ENCODE measurements around the gene GLDN.

Gene GLDN

GRCh38 chr15:51353976-51354375 is 12.5 kb downstream of the GLDN start:
- intact Hi-C loops (cut with DNase I) = no loop called here
- no peak for DNase-seq

GRCh38 chr15:51355096-51355495 is 13.6 kb downstream of the GLDN start:
- intact Hi-C loops (cut with DNase I) = no loop called here

GRCh38 chr15:51356147-51356546 is 14.7 kb downstream of the GLDN start:
- intact Hi-C loops (cut with DNase I) = no loop called here

More at GRCh38 chr15:51355096-51355495, 13.6 kb downstream of the GLDN start:
- DNase-seq = no peak

GRCh38 chr15:51356983-51357382 is 15.5 kb downstream of the GLDN start:
- intact Hi-C loops (cut with DNase I) = no loop called here
- DNase-seq = no peak

More at GRCh38 chr15:51356147-51356546, 14.7 kb downstream of the GLDN start:
- DNase-seq = no peak

GRCh38 chr15:51359981-51360380 is 18.5 kb downstream of the GLDN start:
- intact Hi-C loops (cut with DNase I) = no loop called here
- DNase-seq = no peak

- intact Hi-C loops (cut with DNase I) = no loop called here
Measured at GRCh38 chr15:51363383-51363782, 21.9 kb downstream of the GLDN start.

GRCh38 chr15:51365417-51365816 is 24.0 kb downstream of the GLDN start:
- intact Hi-C loops (cut with DNase I) = no loop called here
- no peak for DNase-seq

More at GRCh38 chr15:51363383-51363782, 21.9 kb downstream of the GLDN start:
- DNase-seq = no peak

- no peak for DNase-seq
- intact Hi-C loops (cut with DNase I) = no loop called here
Measured at GRCh38 chr15:51366071-51366470, 24.6 kb downstream of the GLDN start.

GRCh38 chr15:51366920-51367319 is 25.5 kb downstream of the GLDN start:
- intact Hi-C loops (cut with DNase I) = no loop called here
- no peak for DNase-seq

- DNase-seq = no peak
- intact Hi-C loops (cut with DNase I) = no loop called here
Measured at GRCh38 chr15:51367322-51367976, 26.0 kb downstream of the GLDN start.

GRCh38 chr15:51368307-51368706 is 26.9 kb downstream of the GLDN start:
- intact Hi-C loops (cut with DNase I) = no loop called here
- DNase-seq = no peak

GRCh38 chr15:51368751-51369450 is 27.4 kb downstream of the GLDN start:
- no peak for DNase-seq
- intact Hi-C loops (cut with DNase I) = no loop called here

GRCh38 chr15:51369451-51369761 is 28.0 kb downstream of the GLDN start:
- intact Hi-C loops (cut with DNase I) = no loop called here
- no peak for DNase-seq

GRCh38 chr15:51371266-51371665 is 29.8 kb downstream of the GLDN start:
- intact Hi-C loops (cut with DNase I) = no loop called here

GRCh38 chr15:51374131-51374530 is 32.7 kb downstream of the GLDN start:
- DNase-seq = no peak
- intact Hi-C loops (cut with DNase I) = no loop called here

More at GRCh38 chr15:51371266-51371665, 29.8 kb downstream of the GLDN start:
- no peak for DNase-seq

GRCh38 chr15:51375966-51376640 is 34.6 kb downstream of the GLDN start:
- DNase-seq = no peak
- intact Hi-C loops (cut with DNase I) = no loop called here

GRCh38 chr15:51377038-51377786 is 35.8 kb downstream of the GLDN start:
- no peak for DNase-seq
- intact Hi-C loops (cut with DNase I) = no loop called here

- DNase-seq = no peak
- intact Hi-C loops (cut with DNase I) = no loop called here
Measured at GRCh38 chr15:51378406-51378805, 37.0 kb downstream of the GLDN start.

GRCh38 chr15:51379390-51379789 is 37.9 kb downstream of the GLDN start:
- intact Hi-C loops (cut with DNase I) = no loop called here
- no peak for DNase-seq

GRCh38 chr15:51380999-51381806 is 39.7 kb downstream of the GLDN start:
- intact Hi-C loops (cut with DNase I) = loop anchor here (1.0 to 5.0 kb wide), 4 partner anchors 34 to 219 kb away; no protein-coding TSS in a partner anchor
- DNase-seq = peak in 8 of 10 donors; percentile 33 to 93 (median 62)

Data from posterior cingulate gyrus (tissue), 11 donors.